NAMALWA (cell line): ENCODE results near the gene GDF2.

Experiments used
- DNase-seq: peaks from one replicate; pipeline ENCODE4 v3.0.0-alpha.2; 2015; ENCODE audit warnings: low spot score

Gene GDF2

DNA sequence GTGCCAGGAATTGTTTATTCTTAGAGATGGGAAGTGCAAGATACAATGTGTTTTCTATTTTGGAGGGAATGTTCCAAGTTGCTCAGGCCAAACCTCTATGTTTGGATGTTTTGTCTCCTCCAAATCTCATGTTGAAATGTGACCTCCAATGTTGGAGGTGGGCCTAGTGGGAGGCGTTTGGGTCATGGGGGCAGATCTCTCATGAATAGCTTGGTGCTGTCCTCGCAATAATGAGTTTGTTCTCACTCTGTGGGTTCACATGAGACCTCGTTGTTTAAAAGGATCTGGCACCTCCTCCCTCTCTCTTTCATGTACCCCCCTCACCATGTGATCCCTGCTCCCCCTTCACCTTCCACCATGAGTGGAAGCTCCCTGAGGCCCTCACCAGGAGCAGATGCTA is 30.6 kb upstream of the GDF2 start:
- DNase-seq = no peak

DNA sequence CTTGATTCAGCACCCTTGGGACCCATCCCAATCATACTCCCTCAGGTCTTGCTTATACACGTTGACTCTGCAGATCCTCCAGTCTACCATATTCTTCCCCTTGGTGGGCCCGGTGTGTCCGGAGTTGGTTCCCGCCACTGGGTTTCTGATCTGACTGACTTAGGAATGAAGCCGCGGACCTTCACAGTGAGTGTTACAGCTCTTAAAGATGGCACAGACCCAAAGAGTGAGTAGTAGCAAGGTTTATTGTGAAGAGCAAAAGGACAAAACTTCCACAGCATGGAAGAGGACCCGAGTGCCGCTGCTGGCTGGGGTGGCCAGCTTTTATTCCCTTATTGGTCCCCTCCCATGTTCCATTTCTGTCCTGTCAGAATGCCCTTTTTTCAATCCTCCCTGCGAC is 28.2 kb upstream of the GDF2 start:
- no peak for DNase-seq

DNA sequence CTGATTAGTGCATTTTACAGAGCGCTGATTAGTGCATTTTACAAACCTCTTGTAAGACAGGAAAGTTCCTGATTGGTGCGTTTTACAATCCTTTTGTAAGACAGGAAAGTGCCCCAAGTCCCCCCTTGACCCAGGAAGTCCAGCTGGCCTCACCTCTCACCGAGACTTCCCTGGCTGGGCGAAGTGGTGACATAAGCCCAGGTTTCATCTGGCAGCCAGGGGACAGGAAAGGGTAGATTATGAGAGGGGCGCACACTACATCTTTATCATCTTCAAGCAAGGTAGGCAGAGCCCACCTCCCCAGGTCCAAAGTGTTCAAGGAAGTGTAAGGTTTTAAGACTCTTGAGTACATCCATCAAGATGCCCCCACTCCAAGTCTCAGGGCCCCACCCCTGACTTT is 27.8 kb upstream of the GDF2 start:
- no peak for DNase-seq

DNA sequence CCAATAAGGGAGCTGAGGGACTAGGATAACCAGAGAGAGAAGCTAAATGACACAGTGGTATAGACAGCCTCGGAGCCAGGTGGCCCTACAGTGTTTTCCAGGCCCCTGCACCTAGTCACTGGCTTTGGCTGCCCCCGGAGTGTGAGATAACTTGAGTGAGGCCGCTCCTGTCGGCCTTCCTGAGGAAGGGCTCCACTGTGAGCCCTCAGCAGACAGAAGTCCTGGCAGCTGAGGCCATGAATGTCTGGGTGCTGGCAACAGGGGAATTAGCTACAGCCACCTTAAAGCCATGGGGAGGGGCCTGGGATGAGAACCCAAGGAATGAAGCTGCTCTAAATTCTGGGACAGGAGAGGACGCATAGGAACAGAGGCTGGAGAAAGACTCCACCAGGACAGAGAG is 26.8 kb upstream of the GDF2 start:
- no peak for DNase-seq

DNA sequence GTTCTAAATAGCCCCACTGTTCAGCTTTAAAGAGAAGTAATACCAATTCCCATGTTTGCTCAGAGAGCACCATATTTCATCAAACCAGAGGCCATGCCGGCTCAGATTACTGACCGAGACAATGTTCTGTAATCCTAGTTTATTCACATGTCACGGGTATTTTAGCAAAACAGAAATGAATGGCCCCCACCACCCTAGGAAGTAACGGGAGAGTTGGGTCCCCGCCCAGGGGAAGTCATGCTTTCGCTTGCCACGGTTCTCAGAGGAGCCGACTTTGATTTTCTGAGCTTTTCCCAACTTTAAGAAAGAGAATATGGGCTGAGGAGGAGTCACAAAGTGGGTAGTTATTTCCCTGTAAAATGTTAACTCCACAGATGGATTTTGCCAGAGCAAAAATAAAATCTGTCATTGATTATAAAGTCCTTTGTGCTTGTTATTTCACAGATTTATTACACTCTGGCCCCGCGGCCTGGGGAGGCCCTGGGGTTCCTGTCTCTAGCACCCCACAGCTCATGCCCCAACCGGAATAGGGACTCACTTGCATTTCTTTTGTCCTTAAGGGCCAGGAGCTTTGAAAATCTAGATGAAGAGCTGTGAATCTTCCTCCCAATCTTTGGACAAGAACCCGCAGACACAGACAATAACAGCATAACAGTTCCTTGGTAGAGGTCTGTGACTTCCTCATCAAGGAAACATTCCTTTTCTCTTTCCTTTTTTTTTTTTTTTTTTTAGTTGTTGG is 25.9 kb upstream of the GDF2 start:
- no peak for DNase-seq

DNA sequence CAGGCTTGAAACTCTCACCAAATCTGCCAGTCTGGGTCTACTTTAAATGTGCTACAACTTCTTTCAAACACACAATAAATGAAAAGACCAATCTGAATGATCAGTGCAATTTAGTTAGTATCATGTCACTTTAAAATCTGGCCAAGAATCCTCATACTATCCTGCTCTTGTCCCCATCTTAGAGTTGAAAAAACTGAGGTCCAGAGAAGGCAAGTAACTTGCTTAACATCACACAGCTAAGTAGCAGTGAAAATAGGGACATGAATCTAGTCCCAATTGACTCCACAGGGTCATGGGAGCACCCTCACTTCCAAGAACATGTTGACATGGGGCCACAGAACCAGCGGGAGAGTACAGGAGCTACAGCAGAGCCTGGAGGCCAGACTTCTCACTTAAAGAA is 25.3 kb upstream of the GDF2 start:
- DNase-seq = no peak

DNA sequence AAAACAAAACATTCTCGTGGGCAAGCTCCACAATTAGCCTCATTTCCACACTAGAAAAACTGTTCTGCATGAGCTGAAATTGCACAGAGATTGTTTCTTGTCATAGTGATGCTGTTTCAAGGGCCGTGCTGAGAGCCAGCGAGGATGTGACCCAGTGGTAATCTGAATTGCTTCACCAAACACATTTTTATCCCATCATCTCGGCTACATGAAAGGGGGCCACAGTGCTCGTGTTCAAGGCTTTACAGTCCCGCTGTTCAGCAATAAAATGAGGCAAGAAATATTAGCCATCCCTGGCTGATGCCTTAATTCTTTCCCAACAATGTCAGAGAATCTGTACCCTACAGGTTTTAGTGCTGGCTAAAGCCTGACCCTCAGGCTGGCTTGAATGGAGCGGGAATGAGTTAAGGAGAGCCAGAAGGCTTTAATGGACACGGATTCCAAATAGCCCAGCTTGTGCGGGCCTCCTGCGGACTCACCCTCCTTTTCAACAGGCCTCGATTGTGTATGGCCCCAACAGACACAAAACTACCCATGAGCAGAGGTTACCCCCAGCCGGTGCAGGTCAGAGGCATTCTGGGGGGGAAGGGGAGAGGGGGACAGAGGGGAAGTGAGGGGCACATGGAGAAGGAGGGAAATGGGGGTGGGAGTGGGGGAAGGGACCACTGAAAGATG is 24.3 kb upstream of the GDF2 start:
- DNase-seq = no peak

DNA sequence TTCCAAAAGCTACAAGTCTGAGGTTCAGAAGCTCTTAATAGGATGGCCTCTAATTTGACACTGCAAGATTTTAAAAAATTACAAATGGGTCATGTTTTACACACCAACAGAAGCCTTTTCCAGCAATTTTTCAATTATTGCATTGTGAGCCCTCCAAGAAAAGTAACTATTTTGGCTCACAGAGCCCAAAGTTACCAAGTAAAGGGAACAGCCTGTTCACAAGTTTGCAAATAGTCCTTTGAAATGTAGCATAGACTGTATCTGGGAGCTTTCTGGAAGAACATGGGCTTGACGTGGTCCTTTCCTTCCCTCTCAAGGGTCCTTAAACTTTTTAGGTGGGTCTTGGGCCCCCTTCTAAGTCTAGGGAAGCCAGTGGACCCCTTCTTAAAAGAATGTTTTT is 23.5 kb upstream of the GDF2 start:
- no peak for DNase-seq

DNA sequence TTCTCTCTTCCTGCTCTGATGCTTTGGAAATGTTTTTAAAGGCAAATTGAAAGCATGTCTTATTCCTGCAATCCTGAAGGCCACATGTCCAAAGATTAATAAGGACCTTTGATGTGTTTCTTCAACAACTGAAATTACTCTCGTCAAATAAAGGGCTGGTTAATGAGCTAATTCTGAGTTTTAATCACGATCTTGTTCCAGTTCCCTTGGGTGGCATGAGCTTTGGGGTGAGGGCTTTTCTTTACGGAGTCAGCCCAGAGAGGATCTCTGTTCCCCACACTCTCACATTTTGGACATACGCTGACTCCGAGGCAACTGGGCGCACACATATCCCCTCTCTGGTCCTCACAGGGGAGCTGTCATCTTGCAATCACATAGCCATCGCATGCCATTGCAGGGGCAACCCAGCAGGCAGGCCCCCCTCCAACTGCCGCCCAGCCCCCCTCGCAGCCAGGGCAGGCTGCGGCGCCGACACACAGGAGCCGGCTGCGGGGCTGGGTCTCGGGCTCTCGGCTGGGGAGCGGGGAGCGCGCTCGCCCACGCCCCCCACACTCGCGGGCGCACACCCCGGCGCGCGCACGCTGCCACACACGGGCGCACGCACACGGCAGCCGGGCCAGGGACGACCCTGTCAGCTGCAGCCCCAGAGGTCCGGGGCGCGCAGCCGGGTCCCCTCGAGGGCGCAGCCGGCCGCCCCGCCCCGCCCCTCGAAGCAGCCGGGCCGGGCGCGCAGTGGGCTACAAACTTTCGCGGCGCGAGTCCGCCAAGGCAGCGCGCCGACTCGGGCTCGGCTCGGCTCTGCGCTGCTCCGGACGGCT is 22.4 kb upstream of the GDF2 start, which contains the start of gene GDF10:
Gene GDF10 (plus strand): TSS at position 587 of the 818 bp plus-strand sequence. CDS start 455 bp downstream, outside the sequence.
- no peak for DNase-seq

DNA sequence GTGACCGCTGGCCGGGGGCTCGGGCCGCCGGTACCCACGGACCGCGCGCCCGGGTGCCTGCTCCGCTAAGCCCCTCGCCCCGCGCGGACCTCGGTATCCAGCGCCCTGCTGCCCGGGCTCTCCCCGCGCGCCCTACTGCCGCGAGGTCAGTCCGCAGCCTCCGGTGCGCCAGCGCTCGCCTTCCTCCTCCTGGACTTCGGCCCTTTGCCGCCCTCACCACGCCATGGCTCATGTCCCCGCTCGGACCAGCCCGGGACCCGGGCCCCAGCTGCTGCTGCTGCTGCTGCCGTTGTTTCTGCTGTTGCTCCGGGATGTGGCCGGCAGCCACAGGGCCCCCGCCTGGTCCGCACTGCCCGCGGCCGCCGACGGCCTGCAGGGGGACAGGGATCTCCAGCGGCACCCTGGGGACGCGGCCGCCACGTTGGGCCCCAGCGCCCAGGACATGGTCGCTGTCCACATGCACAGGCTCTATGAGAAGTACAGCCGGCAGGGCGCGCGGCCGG is 21.8 kb upstream of the GDF2 start:
- no peak for DNase-seq

DNA sequence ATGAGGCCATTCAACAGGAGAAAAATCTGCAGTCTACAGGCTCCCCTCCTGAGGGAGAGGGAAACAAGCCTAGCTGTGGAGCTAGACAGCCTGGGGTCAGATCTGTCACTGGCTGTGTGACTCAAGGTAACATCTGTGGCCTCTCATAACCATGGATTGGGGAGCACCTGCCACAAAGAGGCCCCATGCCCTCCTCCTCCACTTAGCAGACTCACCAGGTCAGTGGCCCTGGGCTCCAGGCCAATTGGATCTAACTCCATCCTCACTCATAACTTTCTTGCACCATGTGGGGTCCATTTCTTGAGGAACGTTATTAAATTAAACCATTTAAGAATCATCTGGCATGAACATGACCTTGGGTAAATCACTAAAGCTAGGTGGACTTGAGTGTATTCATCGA is 20.4 kb upstream of the GDF2 start:
- DNase-seq = no peak

DNA sequence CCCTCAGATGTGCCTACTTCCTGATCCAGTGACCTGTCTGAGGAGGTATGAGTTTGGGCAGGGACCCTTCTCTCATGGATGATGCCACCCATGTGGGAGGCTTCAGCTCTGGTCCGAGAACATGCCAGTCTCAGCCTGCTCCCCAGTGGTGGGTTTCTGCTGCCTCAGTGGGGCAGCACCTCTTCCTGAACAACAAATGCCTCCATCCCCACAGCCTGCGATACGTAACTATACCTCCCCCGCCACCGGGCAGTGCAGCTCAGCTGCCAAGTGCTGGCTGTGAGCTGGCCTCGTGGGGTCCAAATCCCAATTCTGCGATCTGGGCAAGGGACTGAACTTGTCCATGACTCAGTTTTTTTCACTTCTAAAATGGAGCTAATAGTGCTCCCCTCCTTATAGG is 19.1 kb upstream of the GDF2 start:
- no peak for DNase-seq

DNA sequence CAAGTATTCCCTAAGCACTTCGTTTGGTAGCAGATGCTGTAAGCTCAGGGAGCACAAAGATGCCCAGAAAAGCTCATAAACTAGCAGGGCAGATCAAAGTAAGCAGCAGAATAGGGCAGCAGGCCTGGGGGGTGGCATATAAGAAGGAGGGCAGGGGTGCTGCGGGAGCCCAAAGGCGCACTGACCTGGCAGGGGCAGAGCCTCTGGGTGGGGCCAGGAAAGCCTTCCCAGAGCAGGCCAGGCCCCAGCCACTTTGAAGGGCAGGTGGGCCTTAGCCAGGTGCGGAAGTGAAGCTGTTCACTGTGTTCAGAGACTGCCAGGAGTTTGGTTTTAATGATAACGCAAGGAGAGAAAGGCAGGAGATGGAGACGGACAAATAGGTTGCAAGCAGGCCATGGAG is 18.4 kb upstream of the GDF2 start:
- DNase-seq = no peak

DNA sequence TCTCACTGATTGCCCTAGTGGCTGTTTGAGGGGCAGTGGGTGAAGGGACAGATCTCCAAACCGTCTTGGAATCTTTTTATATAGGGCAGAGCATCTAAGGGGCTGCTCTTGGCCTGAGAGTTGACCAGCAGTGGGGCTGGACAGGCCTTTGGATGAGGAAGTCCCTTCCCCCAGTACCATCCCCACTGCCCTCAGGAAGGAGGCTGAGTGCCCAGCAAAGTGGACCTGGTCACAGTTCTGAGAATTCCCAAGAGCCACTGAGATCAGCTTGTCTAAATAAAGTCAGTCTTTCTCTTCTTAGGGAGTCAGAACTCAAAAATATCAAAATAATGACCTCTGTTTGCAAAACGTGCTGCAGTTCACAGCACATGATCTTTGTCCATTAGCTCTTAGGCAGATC is 16.7 kb upstream of the GDF2 start:
- no peak for DNase-seq

DNA sequence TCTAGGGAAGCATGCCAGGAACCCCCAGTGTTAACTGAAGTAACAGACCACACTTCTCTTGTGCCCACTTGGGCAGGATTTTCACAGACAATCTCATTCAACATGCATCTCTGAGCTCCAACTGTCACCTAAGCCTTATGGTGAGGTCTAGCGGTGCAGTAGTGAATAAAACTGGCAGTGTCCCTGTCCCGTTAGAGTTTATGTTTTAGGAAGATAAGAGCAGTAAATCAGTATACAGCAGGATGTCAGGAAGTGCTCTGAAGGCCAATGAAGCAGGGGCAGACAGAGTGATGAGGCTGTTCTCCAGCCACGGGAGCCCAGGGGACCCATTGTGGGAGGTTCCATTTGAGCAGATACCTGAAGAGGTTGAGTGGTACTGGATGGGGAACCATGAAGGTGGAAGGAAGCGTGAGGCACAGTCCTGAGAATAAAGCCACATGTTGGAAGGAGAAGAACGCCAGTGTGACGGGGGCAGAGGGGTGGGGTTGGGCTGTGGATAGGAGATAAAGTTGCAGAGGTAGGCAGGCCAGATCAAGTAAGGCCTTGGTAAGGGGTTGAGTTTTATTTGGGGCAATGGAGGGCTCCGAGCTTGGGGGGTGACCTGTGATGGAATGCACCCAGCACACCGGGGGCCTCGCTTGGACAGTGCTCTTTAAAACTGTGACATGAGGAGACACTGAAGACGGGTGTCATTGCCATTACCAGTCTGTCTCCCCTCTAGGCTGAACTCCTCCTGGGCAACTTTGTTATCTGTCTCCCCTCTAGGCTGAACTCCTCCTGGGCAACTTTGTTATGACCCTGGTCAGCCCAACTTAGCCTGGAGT is 15.7 kb upstream of the GDF2 start:
- no peak for DNase-seq

DNA sequence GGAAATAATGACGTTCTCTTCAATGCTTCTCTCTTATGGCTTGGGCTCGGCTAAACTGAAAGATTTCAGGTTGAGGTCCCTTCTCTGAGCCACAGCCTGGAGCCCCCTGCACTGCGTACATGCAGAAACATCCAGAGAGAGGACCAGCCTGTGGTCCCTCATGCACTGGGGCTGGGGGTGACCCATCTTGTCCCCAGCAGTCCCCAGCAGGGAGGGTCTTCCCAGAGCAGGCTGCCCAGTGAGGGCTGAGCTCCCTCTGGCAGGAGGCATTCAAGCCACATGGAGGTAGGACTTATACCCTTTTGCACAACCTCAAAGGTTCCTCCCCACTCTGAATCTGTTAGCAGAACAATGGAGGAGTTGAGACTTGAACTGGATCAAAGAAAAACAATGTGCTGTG is 14.9 kb upstream of the GDF2 start:
- DNase-seq = no peak

DNA sequence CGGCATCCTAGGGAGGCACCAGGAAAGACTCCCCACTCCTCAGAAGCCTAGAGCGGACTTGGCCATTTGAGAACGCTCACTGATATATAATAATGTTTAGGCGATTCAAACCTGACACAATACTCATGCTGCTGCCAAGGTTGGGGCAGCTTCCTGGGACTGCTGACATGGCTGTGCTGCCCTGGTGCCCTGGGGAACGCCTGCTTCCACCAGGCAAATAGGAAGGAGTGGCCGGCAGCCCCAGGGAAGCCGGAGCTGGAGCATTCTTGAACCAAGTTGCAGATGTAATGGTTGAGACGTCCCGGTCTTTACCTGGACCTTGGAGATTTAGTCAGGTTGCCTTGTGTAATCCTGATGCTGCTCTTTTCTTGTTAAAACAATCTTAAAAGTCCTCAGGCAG is 13.5 kb upstream of the GDF2 start:
- no peak for DNase-seq

DNA sequence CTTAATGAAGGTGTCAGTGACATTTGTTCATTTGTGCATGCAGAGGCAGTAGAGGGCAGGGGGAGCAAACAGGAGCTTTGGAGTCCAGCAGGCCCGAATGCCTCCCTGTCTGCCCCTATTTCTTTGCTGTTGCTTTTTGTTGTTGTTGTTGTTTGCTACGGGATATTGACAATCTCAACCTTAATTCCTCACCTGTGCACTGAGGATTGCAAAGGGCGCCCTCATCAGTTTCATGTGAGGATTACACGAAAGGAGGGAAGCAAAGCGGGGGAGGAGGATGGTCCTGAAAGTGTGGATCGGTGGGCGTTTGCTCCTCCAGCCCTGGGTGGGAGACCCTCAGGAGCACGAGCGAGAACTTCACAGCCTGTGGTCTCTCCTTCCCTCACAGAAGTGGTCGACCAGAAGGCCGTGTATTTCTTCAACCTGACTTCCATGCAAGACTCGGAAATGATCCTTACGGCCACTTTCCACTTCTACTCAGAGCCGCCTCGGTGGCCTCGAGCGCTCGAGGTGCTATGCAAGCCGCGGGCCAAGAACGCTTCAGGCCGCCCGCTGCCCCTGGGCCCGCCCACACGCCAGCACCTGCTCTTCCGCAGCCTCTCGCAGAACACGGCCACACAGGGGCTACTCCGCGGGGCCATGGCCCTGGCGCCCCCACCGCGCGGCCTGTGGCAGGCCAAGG is 12.7 kb upstream of the GDF2 start:
- DNase-seq = peak; percentile 17

DNA sequence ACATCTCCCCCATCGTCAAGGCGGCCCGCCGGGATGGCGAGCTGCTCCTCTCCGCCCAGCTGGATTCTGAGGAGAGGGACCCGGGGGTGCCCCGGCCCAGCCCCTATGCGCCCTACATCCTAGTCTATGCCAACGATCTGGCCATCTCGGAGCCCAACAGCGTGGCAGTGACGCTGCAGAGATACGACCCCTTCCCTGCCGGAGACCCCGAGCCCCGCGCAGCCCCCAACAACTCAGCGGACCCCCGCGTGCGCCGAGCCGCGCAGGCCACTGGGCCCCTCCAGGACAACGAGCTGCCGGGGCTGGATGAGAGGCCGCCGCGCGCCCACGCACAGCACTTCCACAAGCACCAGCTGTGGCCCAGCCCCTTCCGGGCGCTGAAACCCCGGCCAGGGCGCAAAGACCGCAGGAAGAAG is 12.2 kb upstream of the GDF2 start:
- DNase-seq = no peak

DNA sequence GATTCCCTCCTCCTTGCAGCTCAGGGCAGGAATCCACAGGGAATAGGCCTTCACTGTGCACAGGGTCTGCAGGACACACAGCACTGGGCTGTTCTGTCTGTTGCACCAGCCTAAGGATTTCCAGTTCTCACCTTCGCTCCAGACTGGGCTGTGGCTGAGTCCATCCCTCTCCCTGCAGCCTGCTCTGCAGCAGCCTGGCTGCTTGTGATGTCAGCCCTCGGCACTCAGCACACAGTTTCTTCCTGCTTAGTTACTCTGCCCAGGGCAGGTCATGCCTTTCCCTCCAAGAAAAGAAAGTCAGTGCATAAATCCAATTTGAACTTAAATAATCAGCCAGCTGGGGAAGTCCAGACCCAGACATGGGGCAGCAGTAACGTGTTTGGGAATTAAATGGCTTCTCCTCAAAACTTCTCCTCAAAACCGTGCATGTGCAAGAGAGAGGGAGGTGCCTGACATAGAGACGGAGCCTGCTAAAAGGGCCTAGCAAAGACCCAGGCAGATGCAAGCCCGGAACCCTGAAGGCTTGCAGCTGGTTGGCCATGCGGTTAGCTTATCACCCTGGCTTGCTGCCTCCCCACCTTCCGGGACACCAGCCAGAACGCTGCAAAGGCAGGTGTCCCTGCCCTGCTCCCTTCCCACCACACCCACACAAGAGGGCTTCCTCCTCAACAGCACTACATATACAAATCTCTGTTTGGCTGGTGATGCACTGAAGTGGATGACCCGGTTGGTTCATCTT is 10.9 kb upstream of the GDF2 start:
- no peak for DNase-seq
